Head of caudate nucleus (tissue), 42 donors: ENCODE results near the gene AACS.
"Not testable (repeated sequence)": the region's sequence is repeated elsewhere in the genome, so short reads cannot be mapped to it uniquely, and the experiment has no call there.

ENCODE experiments used
- DNase-seq, 42 donors: peaks; one replicate each; pipeline versions ENCODE4 v3.0.0 to v3.0.0-alpha.2; 2020 to 2021; ENCODE audit warnings: mixed read lengths in 7 of 42
- intact Hi-C: fragments of 100-400 bp; cut with DNase I; formaldehyde crosslinking; loops from one replicate; pipeline ENCODE4 v1.15.0; 2022

AACS gene

GRCh38 chr12:125065021-125065918 lies at the start of gene AACS:
Gene AACS (plus strand): TSS chr12:125065435. CDS start chr12:125065585, 150 bp downstream.
- intact Hi-C loops: loop anchor here (5.0 kb wide), 1 partner anchor 73 kb away; the partner anchor contains the start of gene BRI3BP
- DNase-seq: peak; percentile 34 to 93 (median 84)

GRCh38 chr12:125015680-125016310 lies 49.4 kb upstream of the AACS start:
- intact Hi-C loops: no loop called here
- DNase-seq: peak in 41 of 42 donors; percentile 22 to 80 (median 57)

GRCh38 chr12:125017801-125018200 lies 47.4 kb upstream of the AACS start:
- DNase-seq: no peak
- intact Hi-C loops: no loop called here

GRCh38 chr12:125018356-125018755 lies 46.9 kb upstream of the AACS start:
- intact Hi-C loops: no loop called here
- DNase-seq: no peak

GRCh38 chr12:125021096-125021495 lies 44.1 kb upstream of the AACS start:
- DNase-seq: no peak
- intact Hi-C loops: no loop called here

GRCh38 chr12:125021771-125022170 lies 43.5 kb upstream of the AACS start:
- intact Hi-C loops: no loop called here
- DNase-seq: no peak

GRCh38 chr12:125023065-125023464 lies 42.2 kb upstream of the AACS start:
- DNase-seq: no peak
- intact Hi-C loops: no loop called here

- intact Hi-C loops: no loop called here
- DNase-seq: no peak
These were observed 40.2 kb upstream of the AACS start for GRCh38 chr12:125024949-125025563.

GRCh38 chr12:125025606-125026235 lies 39.5 kb upstream of the AACS start:
- no peak for DNase-seq
- intact Hi-C loops: no loop called here

GRCh38 chr12:125028106-125028505 lies 37.1 kb upstream of the AACS start:
- DNase-seq: no peak
- intact Hi-C loops: no loop called here

GRCh38 chr12:125029761-125030358 lies 35.4 kb upstream of the AACS start:
- intact Hi-C loops: no loop called here
- no peak for DNase-seq

- intact Hi-C loops, DNase-seq: not testable (repeated sequence)
These were observed 33.8 kb upstream of the AACS start for GRCh38 chr12:125031471-125031870.

- intact Hi-C loops: no loop called here
These were observed 32.6 kb upstream of the AACS start for GRCh38 chr12:125032466-125033152.

GRCh38 chr12:125033288-125033687 lies 31.9 kb upstream of the AACS start:
- intact Hi-C loops: no loop called here
- DNase-seq: no peak

More at GRCh38 chr12:125032466-125033152, 32.6 kb upstream of the AACS start:
- DNase-seq: no peak

- no peak for DNase-seq
- intact Hi-C loops: no loop called here
These were observed 26.1 kb upstream of the AACS start for GRCh38 chr12:125038976-125039625.

GRCh38 chr12:125049093-125049458 lies 16.2 kb upstream of the AACS start:
- peak in 2 of 42 donors; percentile 8 to 20 for DNase-seq
- intact Hi-C loops: no loop called here

GRCh38 chr12:125050446-125050845 lies 14.8 kb upstream of the AACS start:
- intact Hi-C loops: no loop called here
- DNase-seq: no peak

- intact Hi-C loops: no loop called here
- DNase-seq: no peak
These were observed 14.4 kb upstream of the AACS start for GRCh38 chr12:125050868-125051267.
